IMR-90 (cell line): Measurements from ENCODE around the gene FAM20C. TPM values are rescaled to one million over a fixed set of nuclear protein-coding genes. Genes with fewer than 3 reads are reported as not detected.

ENCODE experiments used
- ATAC-seq: fragments of 200-7000 bp; cut with Tn5 transposase; 2 replicates; pipeline ENCODE4 v1.9.1; 2020; ENCODE audit warnings: low read depth, mild to moderate bottlenecking, moderate library complexity
- BruUV-seq: library from RNA; stranded (reverse); fragments of 400-500 nt; replicated peaks from 2 replicates; lab custom pipeline; 2021; lab: Mats Ljungman, UMichigan
- CTCF ChIA-PET: fragments of 300-600 bp; formaldehyde crosslinking; extraction: SDS; loops from one replicate; lab custom pipeline; 2021; ENCODE audit warnings: antibody characterized with exemption; lab: Yijun Ruan, JAX
- POLR2A ChIA-PET: fragments of 300-600 bp; sonication (Branson Sonifier 250); formaldehyde crosslinking; loops from one replicate; lab custom pipeline; 2022; ENCODE audit warnings: antibody characterized with exemption; ENCODE audit not compliant: unreplicated experiment; lab: Charles Lee
- DNase-seq: peaks from one replicate; pipeline ENCODE4 v3.0.0; 2013
- H2AFZ ChIP-seq: replicated peaks from 2 replicates; pipeline ENCODE3; 2013; ENCODE audit warnings: low read length, mild to moderate bottlenecking; ENCODE audit not compliant: poor library complexity
- H2AK5ac ChIP-seq: 2 replicates; pipeline ENCODE4 v1.6.1; 2013; ENCODE audit warnings: low read depth, low read length, inconsistent platforms
- H2AK9ac ChIP-seq: replicated peaks from 2 replicates; pipeline ENCODE3; 2013; ENCODE audit warnings: mild to moderate bottlenecking, low read depth, low read length, moderate library complexity; ENCODE audit not compliant: poor library complexity
- H2BK120ac ChIP-seq: 2 replicates; pipeline ENCODE4 v1.6.1; 2013; ENCODE audit warnings: low read depth, low read length, inconsistent platforms
- H2BK15ac ChIP-seq: 3 replicates; pipeline ENCODE4 v1.6.1; 2013; ENCODE audit warnings: low read depth, low read length, inconsistent platforms
- H2BK20ac ChIP-seq: 2 replicates; pipeline ENCODE4 v1.6.1; 2013; ENCODE audit warnings: low read depth, mild to moderate bottlenecking, inconsistent platforms, low read length, moderate library complexity
- H2BK5ac ChIP-seq: 2 replicates; pipeline ENCODE4 v1.6.1; 2013; ENCODE audit warnings: mild to moderate bottlenecking, low read depth, low read length, inconsistent platforms; ENCODE audit not compliant: poor library complexity, severe bottlenecking
- H3K14ac ChIP-seq: replicated peaks from 2 replicates; pipeline ENCODE4 v1.6.1; 2013; ENCODE audit warnings: low read depth, low read length, inconsistent platforms
- H3K18ac ChIP-seq: 2 replicates; pipeline ENCODE4 v1.6.1; 2013; ENCODE audit warnings: low read depth, low read length, control low read depth
- H3K23ac ChIP-seq: 2 replicates; pipeline ENCODE4 v1.6.1; 2013; ENCODE audit warnings: low read depth, low read length, inconsistent platforms
- H3K27ac ChIP-seq: 2 replicates; pipeline ENCODE4 v1.5.1; 2013; ENCODE audit warnings: mild to moderate bottlenecking, control low read depth, low read length; ENCODE audit not compliant: insufficient read depth
- H3K27me3 ChIP-seq: 2 replicates; pipeline ENCODE4 v1.6.1; 2013; ENCODE audit warnings: low read length; ENCODE audit not compliant: control insufficient read depth, insufficient read depth
- H3K36me3 ChIP-seq: 2 replicates; pipeline ENCODE4 v1.6.1; 2013; ENCODE audit warnings: low read length, mixed read lengths; ENCODE audit not compliant: control insufficient read depth, insufficient read depth
- H3K4ac ChIP-seq: 2 replicates; pipeline ENCODE4 v1.6.1; 2013; ENCODE audit warnings: low read depth, low read length, inconsistent platforms
- H3K4me1 ChIP-seq: 2 replicates; pipeline ENCODE4 v1.6.1; 2013; ENCODE audit warnings: low read length, mixed read lengths; ENCODE audit not compliant: control insufficient read depth, insufficient read depth
- H3K4me2 ChIP-seq: 2 replicates; pipeline ENCODE4 v1.6.1; 2013; ENCODE audit warnings: low read depth, mild to moderate bottlenecking, control low read depth, low read length, moderate library complexity
- H3K4me3 ChIP-seq: 2 replicates; pipeline ENCODE4 v1.5.1; 2013; ENCODE audit warnings: low read depth, mild to moderate bottlenecking, control low read depth, low read length, moderate library complexity; ENCODE audit not compliant: insufficient read depth
- H3K56ac ChIP-seq: 2 replicates; pipeline ENCODE4 v1.6.1; 2013; ENCODE audit warnings: low read length, inconsistent platforms; ENCODE audit not compliant: insufficient read depth; ENCODE audit errors: extremely low read depth
- H3K79me1 ChIP-seq, 2 experiments: 2 replicates each; pipeline ENCODE4 v1.6.1; 2013; ENCODE audit warnings: low read length in 2 of 2, inconsistent platforms in 1 of 2, low read depth in 1 of 2
- H3K9ac ChIP-seq: 2 replicates; pipeline ENCODE4 v1.6.1; 2013; ENCODE audit warnings: low read depth, low read length, control low read depth
- H3K9me1 ChIP-seq: 2 replicates; pipeline ENCODE4 v1.6.1; 2013; ENCODE audit warnings: low read length, inconsistent platforms; ENCODE audit not compliant: insufficient read depth
- H3K9me3 ChIP-seq: 2 replicates; pipeline ENCODE4 v1.6.1; 2013; ENCODE audit warnings: low read length; ENCODE audit not compliant: control insufficient read depth, insufficient read depth
- H4K20me1 ChIP-seq: 2 replicates; pipeline ENCODE4 v1.6.1; 2013; ENCODE audit warnings: low read length, inconsistent platforms; ENCODE audit not compliant: insufficient read depth
- H4K5ac ChIP-seq: 2 replicates; pipeline ENCODE4 v1.6.1; 2013; ENCODE audit warnings: mild to moderate bottlenecking, low read depth, low read length, control low read depth
- H4K8ac ChIP-seq, 2 experiments: 2 replicates each; pipeline ENCODE4 v1.6.1; 2013; ENCODE audit warnings: low read depth in 2 of 2, low read length in 2 of 2, control low read depth in 1 of 2, inconsistent platforms in 1 of 2
- H4K91ac ChIP-seq: 2 replicates; pipeline ENCODE4 v1.6.1; 2013; ENCODE audit warnings: low read depth, low read length, inconsistent platforms; ENCODE audit not compliant: insufficient read depth
- BHLHE40 ChIP-seq: fragments of 150-350 bp; IDR thresholded peaks from 2 replicates; pipeline ENCODE4 v1.6.1; 2016; ENCODE audit warnings: mild to moderate bottlenecking, low read depth, low read length
- CEBPB ChIP-seq: IDR thresholded peaks from 2 replicates; pipeline ENCODE4 v1.6.1; 2012; ENCODE audit warnings: low read depth, low read length, improper control_type of control experiment
- CHD1 ChIP-seq: IDR thresholded peaks from 2 replicates; pipeline ENCODE4 v1.6.1; 2012; ENCODE audit warnings: low read depth, low read length, improper control_type of control experiment
- FOS ChIP-seq: fragments of 150-350 bp; IDR thresholded peaks from 2 replicates; pipeline ENCODE4 v1.6.1; 2016; ENCODE audit warnings: low read depth, low read length
- MAFK ChIP-seq: IDR thresholded peaks from 2 replicates; pipeline ENCODE4 v1.6.1; 2012; ENCODE audit warnings: low read depth, low read length, improper control_type of control experiment
- MAZ ChIP-seq: IDR thresholded peaks from 2 replicates; pipeline ENCODE4 v1.6.1; 2012; ENCODE audit warnings: low read depth, mild to moderate bottlenecking, low read length, improper control_type of control experiment, moderate library complexity, borderline replicate concordance
- MXI1 ChIP-seq: IDR thresholded peaks from 2 replicates; pipeline ENCODE4 v1.6.1; 2012; ENCODE audit warnings: low read depth, mild to moderate bottlenecking, low read length, moderate library complexity, borderline replicate concordance
- NFE2L2 ChIP-seq: fragments of 150-350 bp; IDR thresholded peaks from 2 replicates; pipeline ENCODE4 v1.6.1; 2016; ENCODE audit warnings: low read depth, mild to moderate bottlenecking, low read length
- POLR2A ChIP-seq: IDR thresholded peaks from 2 replicates; pipeline ENCODE4 v1.6.1; 2012; ENCODE audit warnings: mild to moderate bottlenecking, low read depth, low read length
- RAD21 ChIP-seq: IDR thresholded peaks from 2 replicates; pipeline ENCODE4 v1.6.1; 2012; ENCODE audit warnings: low read length, improper control_type of control experiment
- RCOR1 ChIP-seq: IDR thresholded peaks from 2 replicates; pipeline ENCODE4 v1.6.1; 2012; ENCODE audit warnings: mild to moderate bottlenecking, low read length, improper control_type of control experiment; ENCODE audit not compliant: insufficient replicate concordance
- RFX5 ChIP-seq: IDR thresholded peaks from 2 replicates; pipeline ENCODE4 v1.8.0; 2012; ENCODE audit warnings: low read depth, mild to moderate bottlenecking, low read length, moderate library complexity
- SMC3 ChIP-seq: fragments of 150-350 bp; IDR thresholded peaks from 2 replicates; pipeline ENCODE4 v1.6.1; 2016; ENCODE audit warnings: low read depth, mild to moderate bottlenecking, antibody characterized with exemption, low read length, moderate library complexity
- USF2 ChIP-seq: fragments of 150-350 bp; IDR thresholded peaks from 2 replicates; pipeline ENCODE4 v1.6.1; 2017; ENCODE audit warnings: mild to moderate bottlenecking, antibody characterized with exemption, low read length, low read depth
- WGBS, 2 experiments: methylation state at CpG; one replicate each; pipeline versions ENCODE4 v1.1.5 to v1.1.7; 2013; ENCODE audit warnings: missing lambda C conversion rate in 2 of 2; ENCODE audit not compliant: insufficient read length in 1 of 2; ENCODE audit errors: extremely low coverage in 2 of 2; 5-methylcytosine and 5-hydroxymethylcytosine counted together
- dilution Hi-C: fragments of 300-500 bp; cut with HindIII; formaldehyde crosslinking; loops from one replicate; pipeline ENCODE4 v1.14.3; 2018; ENCODE audit warnings: low sequenced_read_pairs; ENCODE audit not compliant: unreplicated experiment
- in situ Hi-C: fragments of 300-500 bp; cut with MboI; formaldehyde crosslinking; loops from 3 replicates; pipeline ENCODE4 v1.14.3; 2019; ENCODE audit warnings: low sequenced_read_pairs, inconsistent platforms, mixed read lengths
- intact Hi-C: fragments of 100-400 bp; cut with micrococcal nuclease; formaldehyde crosslinking; loops from 2 replicates; pipeline ENCODE4 v1.10.0; 2022
- polyA plus RNA-seq, 3 experiments: library from polyadenylated mRNA; depleted of rRNA; stranded (reverse); fragments of >200 nt; gene quantifications; 2 replicates each; pipeline ENCODE4 v1.2.3, GENCODE V29; 2012; ENCODE audit warnings: low replicate concordance in 1 of 3
- total RNA-seq: library from RNA; depleted of rRNA; stranded (reverse); fragments of >200 nt; gene quantifications from 2 replicates; pipeline ENCODE4 v1.2.3, GENCODE V29; 2012
- TF ChIP-seq, protein P1 (sequence below): fragments of 150-350 bp; IDR thresholded peaks from 2 replicates; pipeline ENCODE4 v1.6.1; 2016; ENCODE audit warnings: low read depth, mild to moderate bottlenecking, low read length, moderate library complexity, borderline replicate concordance
- TF ChIP-seq, protein P2 (sequence below): conservative IDR thresholded peaks from 2 replicates; pipeline ENCODE4 v1.5.1; 2012; ENCODE audit warnings: mild to moderate bottlenecking, low read depth, low read length, improper control_type of control experiment

Gene FAM20C
- total and polyA plus RNA-seq, 2 of the 4 experiments (the other 2 are of a cell fraction), result 7.7 to 36.6 TPM

DNA sequence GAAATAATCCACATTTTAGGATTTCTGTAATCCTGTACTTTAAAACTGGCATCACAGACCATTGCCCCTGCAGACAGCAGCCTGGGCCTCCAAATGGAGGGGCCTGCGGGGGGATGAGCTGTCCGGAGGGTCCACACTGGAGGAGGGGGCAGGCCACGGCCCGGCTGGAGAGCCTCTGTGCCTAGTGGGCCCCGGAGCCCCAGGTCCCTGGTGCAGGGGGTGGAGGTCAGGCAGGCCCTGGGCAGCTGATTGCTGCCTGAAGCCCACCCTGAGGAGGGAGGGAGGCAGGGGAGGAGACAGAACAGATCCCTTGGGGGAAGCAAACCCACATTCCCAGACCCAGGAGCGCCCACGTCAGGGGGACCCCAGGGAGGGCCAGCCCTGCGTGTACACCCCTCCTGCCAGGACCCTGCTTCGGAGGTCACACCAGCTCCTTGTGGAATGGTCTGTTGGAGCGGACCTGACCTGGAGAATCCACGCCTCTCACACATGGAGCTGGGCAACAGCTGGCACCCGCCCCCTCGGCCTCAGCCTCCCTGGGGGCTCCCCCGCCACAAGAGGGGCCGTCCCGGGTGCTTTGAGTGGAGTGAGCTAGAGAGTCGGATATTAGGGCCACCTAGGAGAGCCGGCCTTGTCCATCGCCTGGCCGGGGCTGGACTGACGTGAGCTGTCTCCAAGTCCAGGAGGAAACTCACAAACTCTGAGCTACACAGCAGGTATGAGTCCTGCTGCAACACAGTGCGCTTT lies 12.2 kb upstream of the FAM20C start:
- H3K27me3 ChIP-seq, result peaks cover 16% of the 10 kb centered on the region
- H3K4ac ChIP-seq, result no peak overlapping the region
- no peaks in the 10 kb centered on the region for H4K20me1 ChIP-seq
- intact Hi-C loops (no loop called here), dilution Hi-C loops (no loop called here), in situ Hi-C loops (no loop called here)
- H2AK9ac ChIP-seq, result no peak overlapping the region
- H3K56ac ChIP-seq, result no peak overlapping the region
- H3K4me1 ChIP-seq, result peaks cover 2% of the 10 kb centered on the region; the same call in 1 of the 2 replicates
- no peak overlapping the region for H4K5ac ChIP-seq
- no peaks in the 10 kb centered on the region for H3K9me3 ChIP-seq
- ChIA-PET POLR2A (interaction anchor here (1.1 to 1.4 kb wide), 2 partner anchors 12 kb away, joined by 4 to 5 read pairs; partner anchors contain the start of gene FAM20C), CTCF (no interaction called here)
- TF ChIP-seq BHLHE40 (no peak), MXI1 (no peak), RFX5 (no peak), CHD1 (no peak), POLR2A (no peak), CEBPB (no peak), USF2 (no peak), SMC3 (no peak), MAZ (no peak), FOS (no peak), RCOR1 (no peak), RAD21 (no peak), NFE2L2 (no peak), MAFK (no peak)
- TF ChIP-seq, protein P1, sequence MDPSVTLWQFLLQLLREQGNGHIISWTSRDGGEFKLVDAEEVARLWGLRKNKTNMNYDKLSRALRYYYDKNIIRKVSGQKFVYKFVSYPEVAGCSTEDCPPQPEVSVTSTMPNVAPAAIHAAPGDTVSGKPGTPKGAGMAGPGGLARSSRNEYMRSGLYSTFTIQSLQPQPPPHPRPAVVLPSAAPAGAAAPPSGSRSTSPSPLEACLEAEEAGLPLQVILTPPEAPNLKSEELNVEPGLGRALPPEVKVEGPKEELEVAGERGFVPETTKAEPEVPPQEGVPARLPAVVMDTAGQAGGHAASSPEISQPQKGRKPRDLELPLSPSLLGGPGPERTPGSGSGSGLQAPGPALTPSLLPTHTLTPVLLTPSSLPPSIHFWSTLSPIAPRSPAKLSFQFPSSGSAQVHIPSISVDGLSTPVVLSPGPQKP, result no peak
- TF ChIP-seq, protein P2, sequence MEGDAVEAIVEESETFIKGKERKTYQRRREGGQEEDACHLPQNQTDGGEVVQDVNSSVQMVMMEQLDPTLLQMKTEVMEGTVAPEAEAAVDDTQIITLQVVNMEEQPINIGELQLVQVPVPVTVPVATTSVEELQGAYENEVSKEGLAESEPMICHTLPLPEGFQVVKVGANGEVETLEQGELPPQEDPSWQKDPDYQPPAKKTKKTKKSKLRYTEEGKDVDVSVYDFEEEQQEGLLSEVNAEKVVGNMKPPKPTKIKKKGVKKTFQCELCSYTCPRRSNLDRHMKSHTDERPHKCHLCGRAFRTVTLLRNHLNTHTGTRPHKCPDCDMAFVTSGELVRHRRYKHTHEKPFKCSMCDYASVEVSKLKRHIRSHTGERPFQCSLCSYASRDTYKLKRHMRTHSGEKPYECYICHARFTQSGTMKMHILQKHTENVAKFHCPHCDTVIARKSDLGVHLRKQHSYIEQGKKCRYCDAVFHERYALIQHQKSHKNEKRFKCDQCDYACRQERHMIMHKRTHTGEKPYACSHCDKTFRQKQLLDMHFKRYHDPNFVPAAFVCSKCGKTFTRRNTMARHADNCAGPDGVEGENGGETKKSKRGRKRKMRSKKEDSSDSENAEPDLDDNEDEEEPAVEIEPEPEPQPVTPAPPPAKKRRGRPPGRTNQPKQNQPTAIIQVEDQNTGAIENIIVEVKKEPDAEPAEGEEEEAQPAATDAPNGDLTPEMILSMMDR, result no peak
- H2AK5ac ChIP-seq, result no peak overlapping the region
- H3K36me3 ChIP-seq, result no peaks in the 10 kb centered on the region
- H3K9me1 ChIP-seq, result no peaks in the 10 kb centered on the region
- H3K14ac ChIP-seq, result no peak overlapping the region
- H3K9ac ChIP-seq, result no peak overlapping the region
- ATAC-seq (no peak), DNase-seq (no peak)
- H3K79me1 ChIP-seq, result no peaks in the 10 kb centered on the region
- no peak overlapping the region for H2BK20ac ChIP-seq
- BruUV-seq, result no TSS peak
- WGBS, 2 experiments, result no CpG with 5 or more reads among the region's 22 CpGs
- H3K23ac ChIP-seq, result no peak overlapping the region
- H2AFZ ChIP-seq, result no peak overlapping the region
- no peak overlapping the region for H4K91ac ChIP-seq
- no peak overlapping the region for H3K4me3 ChIP-seq
- no peak overlapping the region for H3K18ac ChIP-seq
- H2BK5ac ChIP-seq, result no peak overlapping the region
- H3K4me2 ChIP-seq, result no peak overlapping the region
- H4K8ac ChIP-seq, result no peak overlapping the region
- H2BK15ac ChIP-seq, result no peak overlapping the region
- no peak overlapping the region for H2BK120ac ChIP-seq
- no peak overlapping the region for H3K27ac ChIP-seq
